Cardiac septum (tissue), 1 donor: ENCODE results near the gene FYN. TPM values are rescaled to one million over a fixed set of nuclear protein-coding genes. Genes with fewer than 3 reads are reported as not detected.

ENCODE experiments used
- DNase-seq: peaks from one replicate; pipeline ENCODE4 v3.0.0-alpha.2; 2020; ENCODE audit warnings: low spot score
- intact Hi-C: fragments of 100-400 bp; cut with DNase I; formaldehyde crosslinking; loops from one replicate; pipeline ENCODE4 v1.14.0; 2022
- total RNA-seq: library from RNA; stranded (reverse); fragmentation: NEBNext Ultra II Directional; extraction: Animal tissue kit (Norgen Biotek cat#: 25700); gene quantifications from one replicate; pipeline ENCODE4 v1.2.1, GENCODE V29; 2021
- donor health status: DM: no; HTN: no; CAD: no.

The FYN gene
- total RNA-seq, 1 donor from 2014 or later = 65.3 TPM

- DNase-seq = no peak
- intact Hi-C loops = no loop called here
Observed at GRCh38 chr6:111858347-111858746, 14.9 kb downstream of the FYN start.

- intact Hi-C loops = no loop called here
- DNase-seq = no peak
Observed at GRCh38 chr6:111857674-111858337, 15.4 kb downstream of the FYN start.

- intact Hi-C loops = no loop called here
- DNase-seq = no peak
Observed at GRCh38 chr6:111855753-111856152, 17.5 kb downstream of the FYN start.

- intact Hi-C loops = no loop called here
Observed at GRCh38 chr6:111854683-111855082, 18.6 kb downstream of the FYN start.

GRCh38 chr6:111852725-111853124 is 20.5 kb downstream of the FYN start:
- intact Hi-C loops = no loop called here

More at GRCh38 chr6:111854683-111855082, 18.6 kb downstream of the FYN start:
- DNase-seq = no peak

GRCh38 chr6:111850295-111850937 is 22.8 kb downstream of the FYN start:
- intact Hi-C loops = no loop called here
- DNase-seq = no peak

More at GRCh38 chr6:111852725-111853124, 20.5 kb downstream of the FYN start:
- DNase-seq = no peak

- no peak for DNase-seq
- intact Hi-C loops = no loop called here
Observed at GRCh38 chr6:111849298-111849697, 24.0 kb downstream of the FYN start.

- DNase-seq = no peak
- intact Hi-C loops = no loop called here
Observed at GRCh38 chr6:111848262-111848812, 24.9 kb downstream of the FYN start.

- intact Hi-C loops = no loop called here
- no peak for DNase-seq
Observed at GRCh38 chr6:111846492-111847409, 26.5 kb downstream of the FYN start.

- DNase-seq = no peak
- intact Hi-C loops = no loop called here
Observed at GRCh38 chr6:111846066-111846465, 27.2 kb downstream of the FYN start.

- no peak for DNase-seq
- intact Hi-C loops = no loop called here
Observed at GRCh38 chr6:111845441-111845871, 27.8 kb downstream of the FYN start.

- intact Hi-C loops = no loop called here
- DNase-seq = no peak
Observed at GRCh38 chr6:111844921-111845320, 28.3 kb downstream of the FYN start.

- intact Hi-C loops = no loop called here
- no peak for DNase-seq
Observed at GRCh38 chr6:111844376-111844775, 28.9 kb downstream of the FYN start.

GRCh38 chr6:111843347-111844147 is 29.7 kb downstream of the FYN start:
- no peak for DNase-seq
- intact Hi-C loops = no loop called here

- intact Hi-C loops = no loop called here
- no peak for DNase-seq
Observed at GRCh38 chr6:111842891-111843290, 30.4 kb downstream of the FYN start.

- intact Hi-C loops = no loop called here
- no peak for DNase-seq
Observed at GRCh38 chr6:111842271-111842822, 30.9 kb downstream of the FYN start.

- no peak for DNase-seq
- intact Hi-C loops = no loop called here
Observed at GRCh38 chr6:111841822-111842221, 31.4 kb downstream of the FYN start.

- intact Hi-C loops = no loop called here
- DNase-seq = no peak
Observed at GRCh38 chr6:111840803-111841202, 32.4 kb downstream of the FYN start.
